ENCODE data around the gene PARP3. TPM values are rescaled to one million over a fixed set of nuclear protein-coding genes. Genes with fewer than 3 reads are reported as not detected.

The PARP3 gene
- total RNA-seq, 4 donors from 2014 or later: 13.4 to 39.0 (median 29.5) TPM

DNA sequence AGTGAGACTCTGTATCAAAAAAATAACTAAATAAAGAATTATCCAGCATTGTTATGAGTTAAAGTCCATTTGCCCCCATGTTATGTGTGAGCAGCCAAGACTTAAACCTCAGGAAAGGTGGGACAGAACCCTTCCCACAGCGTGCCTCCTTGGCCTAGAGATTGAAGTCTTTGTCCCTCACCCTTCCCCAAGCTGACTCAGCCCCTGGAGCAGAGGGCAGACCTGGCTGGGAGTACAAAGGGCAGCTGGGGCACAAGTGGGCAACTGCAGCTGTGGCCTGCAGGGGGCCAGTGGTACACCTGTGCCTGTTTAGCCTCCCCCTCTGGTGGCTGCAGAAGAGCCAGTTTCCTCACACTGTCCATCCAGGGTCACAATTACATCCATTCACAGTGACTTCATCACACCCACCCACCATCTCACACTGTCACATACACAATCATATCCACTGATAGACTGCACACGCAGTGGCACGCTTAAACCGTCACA, 40.2 kb downstream of the PARP3 start:
- TF ChIP-seq, protein P1, sequence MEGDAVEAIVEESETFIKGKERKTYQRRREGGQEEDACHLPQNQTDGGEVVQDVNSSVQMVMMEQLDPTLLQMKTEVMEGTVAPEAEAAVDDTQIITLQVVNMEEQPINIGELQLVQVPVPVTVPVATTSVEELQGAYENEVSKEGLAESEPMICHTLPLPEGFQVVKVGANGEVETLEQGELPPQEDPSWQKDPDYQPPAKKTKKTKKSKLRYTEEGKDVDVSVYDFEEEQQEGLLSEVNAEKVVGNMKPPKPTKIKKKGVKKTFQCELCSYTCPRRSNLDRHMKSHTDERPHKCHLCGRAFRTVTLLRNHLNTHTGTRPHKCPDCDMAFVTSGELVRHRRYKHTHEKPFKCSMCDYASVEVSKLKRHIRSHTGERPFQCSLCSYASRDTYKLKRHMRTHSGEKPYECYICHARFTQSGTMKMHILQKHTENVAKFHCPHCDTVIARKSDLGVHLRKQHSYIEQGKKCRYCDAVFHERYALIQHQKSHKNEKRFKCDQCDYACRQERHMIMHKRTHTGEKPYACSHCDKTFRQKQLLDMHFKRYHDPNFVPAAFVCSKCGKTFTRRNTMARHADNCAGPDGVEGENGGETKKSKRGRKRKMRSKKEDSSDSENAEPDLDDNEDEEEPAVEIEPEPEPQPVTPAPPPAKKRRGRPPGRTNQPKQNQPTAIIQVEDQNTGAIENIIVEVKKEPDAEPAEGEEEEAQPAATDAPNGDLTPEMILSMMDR (IDR thresholded peaks at IDR 0.05; ENCODE audit: low read depth): no peak

DNA sequence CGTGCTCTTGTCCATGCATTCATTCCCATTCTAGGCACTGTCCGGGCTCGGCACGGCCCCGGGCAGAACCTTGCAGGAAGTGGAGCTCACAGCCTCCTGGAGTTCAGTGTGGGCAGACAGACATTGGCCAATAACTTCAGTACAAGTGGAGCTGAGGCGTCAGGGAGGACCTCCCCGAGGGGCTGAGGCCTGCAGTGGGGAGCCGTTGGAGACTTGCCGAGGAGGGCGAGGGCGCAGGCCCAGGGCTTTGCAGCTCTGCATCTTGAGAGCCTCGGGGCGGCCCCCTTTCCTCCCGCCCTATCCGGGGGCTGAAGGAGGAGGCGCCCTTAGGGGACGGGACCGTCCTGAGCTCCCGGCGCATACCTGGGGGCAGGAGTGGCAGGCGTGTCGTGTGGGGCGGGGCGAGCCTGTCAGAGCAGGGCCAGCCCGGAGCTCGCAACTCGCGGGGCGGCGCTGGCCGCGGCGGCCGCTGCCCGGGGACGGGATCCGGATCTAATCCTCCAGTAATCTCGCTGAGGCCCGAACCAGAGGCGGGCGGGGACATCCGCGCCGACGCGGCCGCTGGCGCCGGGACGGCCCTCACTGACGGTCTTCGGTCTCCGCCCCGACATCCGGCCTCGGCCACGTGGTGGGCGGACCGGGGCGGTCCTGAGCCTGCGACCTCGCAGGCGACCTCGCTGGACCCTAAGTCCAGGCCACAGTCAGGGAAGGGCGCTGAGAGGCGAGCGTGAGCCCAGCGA, 40.8 kb downstream of the PARP3 start, which contains the start of gene ACY1:
TSS of gene ACY1 (plus strand) at position 698 of the 740 bp plus-strand sequence. CDS start 530 bp downstream, outside the sequence.
- TF ChIP-seq, protein P1 (IDR thresholded peaks at IDR 0.05; ENCODE audit: low read depth): no peak

DNA sequence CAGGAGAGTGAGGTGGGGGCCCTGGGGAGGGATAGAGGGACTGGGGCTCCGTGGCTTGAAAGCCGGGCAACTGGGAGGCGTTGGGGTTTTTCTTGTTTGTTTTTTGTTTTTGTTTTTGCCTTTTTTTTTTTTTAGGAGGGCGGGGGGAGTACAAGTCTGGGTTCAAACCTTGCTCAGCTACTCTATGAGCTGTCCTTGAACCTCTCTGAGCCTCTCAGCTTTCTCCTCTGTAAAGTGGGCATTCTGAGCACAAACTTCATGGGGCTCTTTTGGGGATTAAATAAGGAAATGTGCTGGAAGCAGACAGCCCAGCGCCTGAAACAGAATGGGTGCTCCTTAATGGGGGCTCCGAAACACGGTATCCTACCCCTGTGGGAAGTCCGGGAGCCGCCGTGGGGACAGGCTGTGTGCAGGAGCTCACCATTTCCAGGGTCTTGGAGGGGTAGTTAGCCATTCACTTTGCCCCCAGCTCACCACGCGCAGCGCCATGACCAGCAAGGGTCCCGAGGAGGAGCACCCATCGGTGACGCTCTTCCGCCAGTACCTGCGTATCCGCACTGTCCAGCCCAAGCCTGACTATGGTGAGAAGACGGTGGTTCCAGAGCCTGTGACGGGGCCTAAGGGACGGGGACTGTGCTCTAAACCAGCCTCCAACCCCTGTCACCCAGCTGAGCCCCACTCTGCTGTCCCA, 41.6 kb downstream of the PARP3 start:
- TF ChIP-seq, protein P1 (IDR thresholded peaks at IDR 0.05; ENCODE audit: low read depth): no peak

DNA sequence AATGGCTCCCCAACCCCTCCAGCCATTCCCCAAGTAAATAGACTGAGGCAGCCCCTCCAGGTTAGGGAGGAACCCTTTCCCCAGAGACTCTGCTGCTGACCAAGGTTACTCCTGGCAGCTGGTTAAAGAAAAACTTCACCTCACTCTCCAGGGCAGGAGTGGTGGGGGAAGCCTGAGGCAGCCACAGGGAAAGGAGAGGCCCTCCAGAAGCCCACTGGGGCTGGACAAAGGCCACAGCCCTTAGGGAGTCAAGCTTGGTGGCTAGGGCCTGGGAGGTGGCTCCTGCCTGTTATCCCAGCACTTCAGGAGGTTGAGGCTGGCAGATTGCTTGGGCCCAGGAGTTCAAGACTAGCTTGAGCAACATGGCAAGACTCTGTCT, 42.1 kb downstream of the PARP3 start:
- TF ChIP-seq, protein P1 (IDR thresholded peaks at IDR 0.05; ENCODE audit: low read depth): no peak

DNA sequence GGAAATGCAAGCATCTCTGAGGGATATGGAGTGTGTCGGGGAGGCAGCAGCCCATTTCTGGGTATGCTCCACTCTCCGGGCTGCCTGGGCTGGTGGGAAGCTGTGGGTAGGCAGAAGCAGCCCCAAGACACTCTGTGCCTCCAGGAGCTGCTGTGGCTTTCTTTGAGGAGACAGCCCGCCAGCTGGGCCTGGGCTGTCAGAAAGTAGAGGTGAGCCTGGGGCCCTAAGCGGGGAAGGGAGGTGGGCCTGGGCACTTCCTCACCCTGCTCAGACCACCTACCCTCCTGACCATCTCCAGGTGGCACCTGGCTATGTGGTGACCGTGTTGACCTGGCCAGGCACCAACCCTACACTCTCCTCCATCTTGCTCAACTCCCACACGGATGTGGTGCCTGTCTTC, 42.9 kb downstream of the PARP3 start:
- TF ChIP-seq, protein P1 (IDR thresholded peaks at IDR 0.05; ENCODE audit: low read depth): no peak

DNA sequence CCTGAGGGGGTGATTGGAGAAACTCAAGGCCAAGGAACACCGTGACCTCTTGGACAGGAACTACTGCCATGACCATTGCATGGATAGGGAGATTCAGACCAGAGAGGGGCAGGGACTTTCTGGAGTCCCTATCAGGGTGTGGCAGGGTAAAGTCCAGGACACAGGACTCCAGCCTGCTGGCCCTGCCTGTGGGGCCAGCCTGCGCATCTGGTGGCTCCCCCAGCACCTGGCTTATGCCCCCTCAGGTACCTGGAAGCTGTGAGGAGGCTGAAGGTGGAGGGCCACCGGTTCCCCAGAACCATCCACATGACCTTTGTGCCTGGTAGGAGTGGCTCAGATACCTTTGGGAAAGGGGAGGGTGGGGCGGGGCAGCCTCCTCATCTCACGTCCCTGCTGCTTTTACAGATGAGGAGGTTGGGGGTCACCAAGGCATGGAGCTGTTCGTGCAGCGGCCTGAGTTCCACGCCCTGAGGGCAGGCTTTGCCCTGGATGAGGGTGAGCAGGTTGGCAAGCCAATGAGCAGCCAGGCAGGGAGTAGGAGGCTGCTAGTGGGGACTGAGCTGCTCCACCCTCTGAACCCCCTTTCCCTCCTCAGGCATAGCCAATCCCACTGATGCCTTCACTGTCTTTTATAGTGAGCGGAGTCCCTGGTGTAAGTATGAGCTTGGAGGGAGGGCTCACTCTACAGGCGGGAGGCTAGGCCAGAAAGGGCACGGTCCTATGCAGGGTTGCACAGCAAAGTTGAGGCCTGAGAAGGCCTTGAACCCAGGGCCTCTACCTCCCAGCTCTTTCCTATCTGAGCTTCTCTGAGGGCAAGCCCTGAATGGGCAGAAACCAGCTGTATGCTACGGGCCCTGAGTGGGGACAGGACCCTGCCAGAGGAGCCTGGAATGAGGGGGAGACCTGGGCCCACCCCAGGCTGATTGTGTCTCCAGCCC, 44.1 kb downstream of the PARP3 start:
- TF ChIP-seq, protein P1 (IDR thresholded peaks at IDR 0.05; ENCODE audit: low read depth): no peak

All from subcutaneous adipose tissue (tissue), 4 donors.